ENCODE data around the gene DENR. TPM values are rescaled to one million over a fixed set of nuclear protein-coding genes. Genes with fewer than 3 reads are reported as not detected.

The DENR gene
- total and polyA plus RNA-seq, 2 of the 13 experiments (the other 11 are each of a cell fraction or from before 2014, with no cell fraction given) = 30.0 to 59.1 TPM

- TF ChIP-seq RFXAP (CRISPR knock-in tag; IDR thresholded peaks at IDR 0.05; ENCODE audit: borderline replicate concordance) = no peak
- TF ChIP-seq ZSCAN12 (CRISPR knock-in tag; IDR thresholded peaks at IDR 0.05) = no peak
- TF ChIP-seq ZNF576 (CRISPR knock-in tag; IDR thresholded peaks at IDR 0.05) = no peak
- no peak for TF ChIP-seq ZNF678 (CRISPR knock-in tag; IDR thresholded peaks at IDR 0.05)
- TF ChIP-seq ELF3 (CRISPR knock-in tag; IDR thresholded peaks at IDR 0.05) = no peak; the same call in 1 of the 2 replicates
- TF ChIP-seq RNF2 (conservative IDR thresholded peaks at IDR 0.05; ENCODE audit: low read depth) = no peak
- TF ChIP-seq ZNF207 (IDR thresholded peaks at IDR 0.05; ENCODE audit: borderline replicate concordance) = no peak
- TF ChIP-seq RORA (CRISPR knock-in tag; IDR thresholded peaks at IDR 0.05) = no peak
- no peak for TF ChIP-seq EP300 (IDR thresholded peaks at IDR 0.05; ENCODE audit: low read depth in 2 of 2, low read length in 2 of 2)
- no peak for TF ChIP-seq EP300 (CRISPR knock-in tag; IDR thresholded peaks at IDR 0.05; ENCODE audit: borderline replicate concordance)
- no peak for TF ChIP-seq JUNB (CRISPR knock-in tag; IDR thresholded peaks at IDR 0.05; ENCODE audit: borderline replicate concordance)
- TF ChIP-seq ZNF501 (CRISPR knock-in tag; IDR thresholded peaks at IDR 0.05) = no peak
- no peak for TF ChIP-seq ZNF33B (CRISPR knock-in tag; IDR thresholded peaks at IDR 0.05)
- no peak for TF ChIP-seq TRAFD1 (CRISPR knock-in tag; IDR thresholded peaks at IDR 0.05; ENCODE audit: borderline replicate concordance)
- TF ChIP-seq TEF (CRISPR knock-in tag; IDR thresholded peaks at IDR 0.05) = no peak
- TF ChIP-seq ZNF577 (CRISPR knock-in tag; IDR thresholded peaks at IDR 0.05; ENCODE audit: borderline replicate concordance, low read depth) = no peak
- TF ChIP-seq SSRP1 (CRISPR knock-in tag; IDR thresholded peaks at IDR 0.05) = no peak
- TF ChIP-seq ZNF570 (CRISPR knock-in tag; IDR thresholded peaks at IDR 0.05; ENCODE audit: borderline replicate concordance) = no peak
- TF ChIP-seq CC2D1A (CRISPR knock-in tag; IDR thresholded peaks at IDR 0.05) = no peak
- peak; percentile 55; the same call in 1 of the 2 replicates for TF ChIP-seq ZNF280D (CRISPR knock-in tag; IDR thresholded peaks at IDR 0.05)
- no peak for TF ChIP-seq THRA (CRISPR knock-in tag; IDR thresholded peaks at IDR 0.05; ENCODE audit: borderline replicate concordance)
- TF ChIP-seq ZNF589 (CRISPR knock-in tag; conservative IDR thresholded peaks at IDR 0.05) = no peak
- TF ChIP-seq KLF16 (CRISPR knock-in tag; IDR thresholded peaks at IDR 0.05) = peak in 1 of 2 experiments; percentile 23; a peak in 1 of 4 replicates
Measured at GRCh38 chr12:122730215-122731014, 22.2 kb upstream of the DENR start, which contains the start of gene HCAR1 (continued).
